ENCODE results near the gene TMEM117. TPM values are rescaled to one million over a fixed set of nuclear protein-coding genes. Genes with fewer than 3 reads are reported as not detected.

TMEM117 gene
- total and polyA plus RNA-seq, 2 donors (not counting 3 experiments of a cell fraction or from before 2014, with no cell fraction given): 1.2 to 3.8 TPM

DNA sequence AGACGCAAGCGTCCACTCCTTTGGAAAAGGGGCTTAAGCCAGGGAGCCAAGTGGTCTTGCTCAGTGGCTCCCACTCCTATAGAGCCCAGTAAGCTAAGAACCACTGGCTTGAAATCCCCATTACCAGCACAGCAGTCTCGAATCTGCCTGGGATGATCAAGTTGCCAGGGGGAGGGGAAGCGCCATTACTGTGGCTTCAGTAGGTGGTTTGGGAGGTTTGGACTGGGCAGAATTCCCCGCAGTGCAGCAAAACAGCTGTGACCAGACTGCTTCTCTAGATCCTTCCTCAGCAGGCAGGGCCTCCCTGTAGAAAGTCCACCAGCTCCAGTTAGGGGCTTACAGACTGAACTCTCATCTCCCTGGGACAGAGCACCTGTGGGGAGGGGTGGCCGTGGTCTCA lies 115.4 kb downstream of the TMEM117 start:
- Histone ChIP-seq H3K27ac (ENCODE audit: insufficient read depth, low read depth, low read length) (no peak overlapping the region), H3K4me3 (replicated peaks in 1 of 3; ENCODE audit: insufficient read depth in 1 of 3, low read depth in 1 of 3, low read length in 3 of 3) (no peak overlapping the region), H3K9me1 (replicated peaks; ENCODE audit: control insufficient read depth, extremely low read depth, insufficient read depth, low read length) (no peaks in the 10 kb centered on the region), H4K20me1 (replicated peaks; ENCODE audit: control insufficient read depth, extremely low read depth, insufficient read depth, low read length) (no peaks in the 10 kb centered on the region), H2AFZ (ENCODE audit: low read depth, low read length) (no peak overlapping the region), H3K4me1 (ENCODE audit: control insufficient read depth, extremely low read depth, insufficient read depth, low read length) (no peaks in the 10 kb centered on the region), H3K36me3 (ENCODE audit: control insufficient read depth in 2 of 2, extremely low read depth in 1 of 2, insufficient read depth in 2 of 2, low read length in 2 of 2) (no peaks in the 10 kb centered on the region), H3K9me3 (replicated peaks; ENCODE audit: control insufficient read depth, insufficient read depth, low read length) (no peaks in the 10 kb centered on the region), H3K4me2 (ENCODE audit: insufficient read depth, low read length) (no peak overlapping the region), H3K79me2 (ENCODE audit: control insufficient read depth, insufficient read depth, low read length) (no peaks in the 10 kb centered on the region), H3K9ac (replicated peaks; ENCODE audit: extremely low read depth, insufficient read depth, low read length) (no peak overlapping the region), H3K27me3 (ENCODE audit: control insufficient read depth in 2 of 2, insufficient read depth in 2 of 2, low read length in 2 of 2) (no peaks in the 10 kb centered on the region)
- intact Hi-C loops (cut with micrococcal nuclease): no loop called here
- POLR2A ChIA-PET: no interaction called here
- TF ChIP-seq FOS (IDR thresholded peaks at IDR 0.05; ENCODE audit: borderline replicate concordance, insufficient read depth, low read length): no peak
- no peak for TF ChIP-seq JUN (IDR thresholded peaks at IDR 0.05; ENCODE audit: borderline replicate concordance, insufficient read depth, insufficient read length, low read depth)
- TF ChIP-seq CTCF (IDR thresholded peaks at IDR 0.05; ENCODE audit: extremely low read depth in 1 of 2, insufficient read depth in 1 of 2, low read depth in 1 of 2, low read length in 2 of 2): no peak
- no peak for TF ChIP-seq GATA2 (IDR thresholded peaks at IDR 0.05; ENCODE audit: insufficient read depth, insufficient read length, low read depth, low read length)
- TF ChIP-seq MAX (IDR thresholded peaks at IDR 0.05; ENCODE audit: insufficient read depth, insufficient read length): no peak
- CTCF ChIA-PET: no interaction called here
- DNase-seq (ENCODE audit: low read depth, low spot score): no peak
- no peak for FAIRE-seq
- no TSS peak for BruUV-seq (replicated peaks)
- dilution Hi-C loops (cut with MboI; ENCODE audit: extremely low pct_ligation_motif_present, low sequenced_read_pairs): no loop called here

Data from endothelial cell of umbilical vein (primary cell).